ENCODE measurements around the gene CNIH3.

DNA sequence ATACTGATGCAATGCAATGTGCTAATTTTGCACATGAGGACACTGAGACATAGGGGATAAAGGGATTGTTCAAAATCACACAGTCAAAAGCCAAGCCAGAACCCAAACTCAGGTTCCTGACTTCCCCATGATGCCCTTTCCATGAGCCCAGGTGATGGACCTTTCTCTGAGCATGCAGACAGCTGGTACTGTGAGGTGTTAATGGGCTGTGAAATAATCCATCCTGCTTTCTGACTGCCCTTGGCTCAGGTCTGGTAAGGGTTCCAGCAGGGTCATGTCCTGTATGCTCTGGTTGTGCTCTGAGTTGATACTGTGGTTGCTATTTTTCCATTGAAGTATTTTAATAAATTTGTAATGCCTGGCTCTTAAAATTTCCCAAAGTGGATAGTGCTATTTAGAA lies 50.0 kb downstream of the CNIH3 start:
- no peak for TF ChIP-seq CTCF (IDR thresholded peaks at IDR 0.05; ENCODE audit: low read depth, low read length, poor library complexity, severe bottlenecking)
- no peak for TF ChIP-seq EZH2phosphoT487 (IDR thresholded peaks at IDR 0.05; ENCODE audit: borderline replicate concordance, low read length)
